ENCODE measurements around the gene C5AR2.
"Not testable (repeated sequence)": the region's sequence is repeated elsewhere in the genome, so short reads cannot be mapped to it uniquely, and the experiment has no call there.

Gene C5AR2

GRCh38 chr19:47358936-47359335 lies 27.0 kb downstream of the C5AR2 start:
- in situ Hi-C loops (cut with HindIII; ENCODE audit: low pct_ligation_motif_present, low sequenced_read_pairs): no loop called here

GRCh38 chr19:47362321-47362720 lies 30.3 kb downstream of the C5AR2 start:
- TF ChIP-seq CTCF (IDR thresholded peaks at IDR 0.05; ENCODE audit: low read depth, low read length, missing control alignments): no peak
- no peaks in the 10 kb centered on the region for H3K27me3 ChIP-seq (replicated peaks)
- in situ Hi-C loops (cut with HindIII; ENCODE audit: low pct_ligation_motif_present, low sequenced_read_pairs): no loop called here
- H3K27ac ChIP-seq: no peak overlapping the region
- no peak overlapping the region for H3K4me3 ChIP-seq (ENCODE audit: low read depth, low read length)
- DNase-seq: no peak
- H3K36me3 ChIP-seq (replicated peaks): peaks cover 70% of the 10 kb centered on the region

More at GRCh38 chr19:47358936-47359335, 27.0 kb downstream of the C5AR2 start:
- no peak for TF ChIP-seq CTCF (IDR thresholded peaks at IDR 0.05; ENCODE audit: low read depth, low read length, missing control alignments)
- Histone ChIP-seq H3K4me3 (ENCODE audit: low read depth, low read length) (no peak overlapping the region), H3K36me3 (replicated peaks) (peaks cover 83% of the 10 kb centered on the region), H3K27ac (no peak overlapping the region), H3K27me3 (replicated peaks) (no peaks in the 10 kb centered on the region)
- DNase-seq: no peak

GRCh38 chr19:47363758-47364531 lies 32.0 kb downstream of the C5AR2 start:
- no peak for TF ChIP-seq CTCF (IDR thresholded peaks at IDR 0.05; ENCODE audit: low read depth, low read length, missing control alignments)
- Histone ChIP-seq H3K4me3 (ENCODE audit: low read depth, low read length) (no peak overlapping the region), H3K27ac (peak overlapping the region; percentile 35), H3K27me3 (replicated peaks) (no peaks in the 10 kb centered on the region), H3K36me3 (replicated peaks) (peaks cover 58% of the 10 kb centered on the region)
- in situ Hi-C loops (cut with HindIII; ENCODE audit: low pct_ligation_motif_present, low sequenced_read_pairs): no loop called here
- DNase-seq: peak; percentile 20

DNA sequence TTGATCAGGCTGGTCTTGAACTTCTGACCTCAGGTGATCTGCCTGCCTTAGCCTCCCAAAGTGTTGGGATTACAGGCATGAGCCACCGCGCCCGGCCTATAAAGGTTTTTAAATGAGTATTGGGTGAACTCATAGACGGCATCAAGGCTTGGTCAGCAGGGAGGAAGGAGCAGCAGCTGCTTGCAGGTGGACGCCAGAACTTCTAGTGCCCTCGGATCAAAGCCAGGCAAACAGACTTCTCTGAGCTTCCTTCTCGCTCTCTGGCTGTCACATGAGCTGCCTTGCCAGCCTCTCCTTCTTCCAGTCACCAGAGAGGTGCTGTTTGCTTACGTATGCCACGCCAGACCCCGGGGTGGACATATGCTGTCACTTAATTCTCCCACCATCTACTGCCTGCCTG lies 33.5 kb downstream of the C5AR2 start:
- H3K27ac ChIP-seq; DNase-seq; H3K27me3 ChIP-seq (replicated peaks); in situ Hi-C loops (cut with HindIII; ENCODE audit: low pct_ligation_motif_present, low sequenced_read_pairs); H3K4me3 ChIP-seq (ENCODE audit: low read depth, low read length): not testable (repeated sequence)
- peaks cover 49% of the 10 kb centered on the region for H3K36me3 ChIP-seq (replicated peaks)

GRCh38 chr19:47370045-47370611 lies 38.2 kb downstream of the C5AR2 start:
- in situ Hi-C loops (cut with HindIII; ENCODE audit: low pct_ligation_motif_present, low sequenced_read_pairs): no loop called here
- DNase-seq: peak; percentile 74
- H3K27me3 ChIP-seq (replicated peaks): no peaks in the 10 kb centered on the region
- peaks cover 43% of the 10 kb centered on the region for H3K36me3 ChIP-seq (replicated peaks)
- H3K27ac ChIP-seq: peak overlapping the region; percentile 27
- TF ChIP-seq CTCF (IDR thresholded peaks at IDR 0.05; ENCODE audit: low read depth, low read length, missing control alignments): no peak
- H3K4me3 ChIP-seq (ENCODE audit: low read depth, low read length): no peak overlapping the region

GRCh38 chr19:47371261-47371660 lies 39.3 kb downstream of the C5AR2 start:
- in situ Hi-C loops (cut with HindIII; ENCODE audit: low pct_ligation_motif_present, low sequenced_read_pairs): no loop called here
- H3K27me3 ChIP-seq (replicated peaks): no peaks in the 10 kb centered on the region
- TF ChIP-seq CTCF (IDR thresholded peaks at IDR 0.05; ENCODE audit: low read depth, low read length, missing control alignments): no peak
- H3K4me3 ChIP-seq (ENCODE audit: low read depth, low read length): no peak overlapping the region
- no peak for DNase-seq
- H3K27ac ChIP-seq: no peak overlapping the region
- peaks cover 47% of the 10 kb centered on the region for H3K36me3 ChIP-seq (replicated peaks)
